ENCODE measurements around the gene RNF113B.

The RNF113B gene

DNA sequence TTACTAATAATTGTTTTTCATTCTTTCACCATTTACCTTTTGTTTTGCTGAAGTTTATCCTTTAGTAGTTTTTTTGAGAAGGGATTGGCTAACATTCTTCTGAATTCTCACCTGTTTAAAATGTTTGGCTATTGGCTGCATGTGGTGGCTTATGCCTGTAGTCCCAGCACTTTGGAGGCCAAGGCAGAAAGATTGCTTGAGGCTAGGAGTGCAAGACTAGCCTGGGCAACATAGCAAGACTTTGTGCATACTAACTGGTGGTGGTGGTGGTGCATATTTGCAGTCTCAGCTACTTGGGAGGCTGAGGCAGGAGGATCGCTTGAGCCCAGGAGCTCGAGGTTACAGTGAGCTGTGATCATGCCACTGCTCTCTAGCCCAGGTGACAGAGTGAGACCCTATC lies 27.5 kb upstream of the RNF113B start:
- Histone ChIP-seq H3K27me3 (ENCODE audit: control insufficient read depth, insufficient read depth, low read length) (no peaks in the 10 kb centered on the region), H3K9ac (ENCODE audit: low read depth, low read length) (no peak overlapping the region), H3K36me3 (ENCODE audit: control insufficient read depth, insufficient read depth, low read length) (no peaks in the 10 kb centered on the region), H3K27ac (ENCODE audit: low read depth, low read length) (no peak overlapping the region), H3K4me3 (ENCODE audit: low read depth, low read length) (no peak overlapping the region), H3K4me1 (ENCODE audit: control insufficient read depth, insufficient read depth, low read length) (peaks cover 39% of the 10 kb centered on the region), H3K9me3 (ENCODE audit: control insufficient read depth, insufficient read depth, low read length) (no peaks in the 10 kb centered on the region)

DNA sequence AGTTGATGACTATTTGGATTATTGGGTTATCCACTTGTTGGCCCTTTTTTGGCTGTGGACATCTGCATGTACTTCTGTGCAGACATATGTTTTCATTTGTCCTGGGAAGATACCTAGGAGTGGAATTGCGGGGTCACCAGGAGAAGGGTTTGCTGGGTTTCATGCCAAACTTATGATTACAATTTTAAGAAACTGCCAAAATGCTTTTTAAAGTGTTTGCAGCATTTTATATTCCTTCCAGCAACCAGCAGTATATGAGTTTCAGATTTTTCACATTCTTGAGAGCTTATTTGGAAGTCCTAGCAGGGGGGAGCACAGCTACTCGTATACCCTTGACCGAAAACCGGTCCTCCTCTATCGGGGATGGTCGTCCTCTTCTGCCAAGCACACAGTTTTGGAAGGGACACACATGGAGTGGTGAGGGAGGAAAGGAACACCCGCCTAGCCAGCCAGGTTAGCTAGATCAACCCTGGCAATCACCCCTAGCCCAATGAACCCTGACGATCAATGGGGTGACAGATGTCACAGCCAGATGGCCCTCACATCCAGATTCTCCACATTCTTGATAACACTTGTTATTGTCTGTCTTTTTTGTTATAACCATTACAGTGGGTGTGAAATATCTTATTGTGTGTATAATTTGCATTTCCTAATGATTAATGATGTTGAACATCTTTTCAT lies 26.7 kb upstream of the RNF113B start:
- no peaks in the 10 kb centered on the region for H3K36me3 ChIP-seq (ENCODE audit: control insufficient read depth, insufficient read depth, low read length)
- H3K9ac ChIP-seq (ENCODE audit: low read depth, low read length), result no peak overlapping the region
- no peaks in the 10 kb centered on the region for H3K27me3 ChIP-seq (ENCODE audit: control insufficient read depth, insufficient read depth, low read length)
- no peaks in the 10 kb centered on the region for H3K9me3 ChIP-seq (ENCODE audit: control insufficient read depth, insufficient read depth, low read length)
- H3K4me1 ChIP-seq (ENCODE audit: control insufficient read depth, insufficient read depth, low read length), result peaks cover 47% of the 10 kb centered on the region
- no peak overlapping the region for H3K4me3 ChIP-seq (ENCODE audit: low read depth, low read length)
- H3K27ac ChIP-seq (ENCODE audit: low read depth, low read length), result no peak overlapping the region

DNA sequence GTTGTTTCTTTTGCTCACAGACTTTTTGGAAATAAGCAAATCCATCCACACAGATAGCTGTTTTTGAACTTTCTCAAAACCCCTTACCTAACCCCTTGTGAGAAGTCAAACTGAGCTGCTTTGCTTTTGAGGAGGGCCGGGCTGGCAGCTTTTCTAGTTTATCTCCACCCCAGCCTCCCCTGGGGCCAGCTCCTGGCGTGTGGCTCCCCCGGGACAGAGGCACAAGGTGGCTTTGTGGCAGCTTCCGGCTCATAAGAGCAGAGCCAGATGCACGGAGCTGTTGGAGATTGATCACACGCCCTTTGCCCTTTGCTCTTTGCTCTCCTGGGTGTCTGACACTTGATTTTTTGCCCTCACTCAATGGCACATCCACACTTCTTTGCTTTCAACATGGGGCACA lies 24.9 kb upstream of the RNF113B start:
- Histone ChIP-seq H3K27ac (ENCODE audit: low read depth, low read length) (peak overlapping the region; percentile 22), H3K36me3 (ENCODE audit: control insufficient read depth, insufficient read depth, low read length) (no peaks in the 10 kb centered on the region), H3K4me3 (ENCODE audit: low read depth, low read length) (no peak overlapping the region), H3K27me3 (ENCODE audit: control insufficient read depth, insufficient read depth, low read length) (no peaks in the 10 kb centered on the region), H3K9ac (ENCODE audit: low read depth, low read length) (no peak overlapping the region), H3K4me1 (ENCODE audit: control insufficient read depth, insufficient read depth, low read length) (peaks cover 40% of the 10 kb centered on the region), H3K9me3 (ENCODE audit: control insufficient read depth, insufficient read depth, low read length) (no peaks in the 10 kb centered on the region)

DNA sequence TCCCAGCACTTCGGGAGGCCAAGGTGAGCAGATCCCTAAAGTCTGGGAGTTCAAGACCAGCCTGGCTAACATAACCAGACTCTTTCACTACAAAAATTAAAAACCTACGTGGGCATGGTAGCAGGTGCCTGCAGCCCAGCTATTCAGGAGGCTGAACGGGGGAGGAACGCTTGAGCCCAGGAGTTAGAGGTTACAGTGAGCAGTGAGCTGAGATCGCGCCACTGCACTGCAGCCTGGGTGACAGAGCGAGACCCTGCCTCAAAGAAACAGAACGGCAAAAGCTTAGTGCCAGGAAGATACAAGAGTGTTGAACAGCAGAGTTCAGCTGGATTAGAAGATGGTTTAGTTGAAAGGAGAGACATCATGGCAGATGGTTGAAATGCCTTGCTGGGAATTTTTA lies 24.1 kb upstream of the RNF113B start:
- H3K36me3 ChIP-seq (ENCODE audit: control insufficient read depth, insufficient read depth, low read length), result no peaks in the 10 kb centered on the region
- H3K9ac ChIP-seq (ENCODE audit: low read depth, low read length), result no peak overlapping the region
- no peaks in the 10 kb centered on the region for H3K27me3 ChIP-seq (ENCODE audit: control insufficient read depth, insufficient read depth, low read length)
- peaks cover 37% of the 10 kb centered on the region for H3K4me1 ChIP-seq (ENCODE audit: control insufficient read depth, insufficient read depth, low read length)
- peak overlapping the region; percentile 58; the same call in 1 of the 2 replicates for H3K4me3 ChIP-seq (ENCODE audit: low read depth, low read length)
- H3K27ac ChIP-seq (ENCODE audit: low read depth, low read length), result peak overlapping the region; percentile 84
- no peaks in the 10 kb centered on the region for H3K9me3 ChIP-seq (ENCODE audit: control insufficient read depth, insufficient read depth, low read length)

DNA sequence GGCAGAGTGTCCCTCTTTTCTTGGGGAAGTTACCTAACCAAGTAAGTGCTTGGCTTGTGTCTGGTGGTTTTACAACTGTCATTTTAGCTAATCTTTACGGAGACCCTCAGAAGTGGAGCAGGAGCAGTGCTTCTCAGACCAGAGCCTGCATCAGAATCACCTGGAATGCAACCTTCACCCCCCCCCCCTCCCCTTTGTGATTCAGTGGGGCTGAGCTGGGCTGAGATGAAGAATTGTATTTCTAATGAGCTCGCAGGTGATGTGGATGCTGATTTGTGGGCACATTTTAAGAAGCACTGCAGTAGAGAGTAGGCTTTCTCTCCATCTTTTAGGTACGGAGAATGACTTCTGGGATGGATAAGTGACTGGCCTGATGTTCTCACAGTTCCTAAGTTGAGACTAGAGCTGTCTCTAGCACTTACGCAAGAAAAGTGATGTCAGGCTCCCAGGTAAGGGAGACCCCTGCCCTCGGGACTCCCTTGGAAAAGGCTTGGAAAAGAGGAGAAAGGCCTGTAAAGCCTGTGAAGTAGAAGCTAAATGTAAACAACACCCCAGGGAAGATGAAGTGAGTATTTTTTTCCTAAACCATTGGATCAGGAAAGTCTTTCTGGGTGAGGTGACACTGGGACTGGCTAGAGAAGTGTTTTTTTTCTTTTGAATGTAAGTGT lies 23.3 kb upstream of the RNF113B start:
- H3K9ac ChIP-seq (ENCODE audit: low read depth, low read length), result peak overlapping the region; percentile 39; the same call in 1 of the 2 replicates
- no peaks in the 10 kb centered on the region for H3K9me3 ChIP-seq (ENCODE audit: control insufficient read depth, insufficient read depth, low read length)
- peaks cover 37% of the 10 kb centered on the region for H3K4me1 ChIP-seq (ENCODE audit: control insufficient read depth, insufficient read depth, low read length)
- peak overlapping the region; percentile 84 for H3K27ac ChIP-seq (ENCODE audit: low read depth, low read length)
- H3K27me3 ChIP-seq (ENCODE audit: control insufficient read depth, insufficient read depth, low read length), result no peaks in the 10 kb centered on the region
- H3K36me3 ChIP-seq (ENCODE audit: control insufficient read depth, insufficient read depth, low read length), result no peaks in the 10 kb centered on the region
- peak overlapping the region; percentile 58 for H3K4me3 ChIP-seq (ENCODE audit: low read depth, low read length)

DNA sequence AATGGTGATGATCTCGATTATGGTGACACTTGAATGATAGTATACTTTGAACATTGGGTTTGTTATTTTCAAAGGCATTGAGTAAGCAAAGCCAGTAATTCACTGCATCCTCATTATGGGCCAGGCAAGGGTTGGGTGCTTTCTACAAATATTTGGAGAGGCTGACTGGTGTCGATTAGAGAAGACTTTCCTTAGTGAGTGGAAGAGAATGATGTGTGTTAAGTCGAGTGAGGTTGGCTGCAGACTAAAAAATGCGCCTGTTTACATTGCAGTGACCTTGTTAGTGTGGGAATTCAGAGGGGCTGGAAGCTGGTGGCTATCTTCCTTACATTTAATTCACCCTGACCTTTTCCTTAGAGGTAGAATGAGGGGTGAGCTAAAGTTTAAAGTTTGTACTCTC lies 22.4 kb upstream of the RNF113B start:
- no peak overlapping the region; the same call in 1 of the 2 replicates for H3K4me3 ChIP-seq (ENCODE audit: low read depth, low read length)
- H3K9me3 ChIP-seq (ENCODE audit: control insufficient read depth, insufficient read depth, low read length), result no peaks in the 10 kb centered on the region
- H3K27ac ChIP-seq (ENCODE audit: low read depth, low read length), result peak overlapping the region; percentile 84
- H3K27me3 ChIP-seq (ENCODE audit: control insufficient read depth, insufficient read depth, low read length), result no peaks in the 10 kb centered on the region
- no peak overlapping the region for H3K9ac ChIP-seq (ENCODE audit: low read depth, low read length)
- H3K36me3 ChIP-seq (ENCODE audit: control insufficient read depth, insufficient read depth, low read length), result no peaks in the 10 kb centered on the region
- H3K4me1 ChIP-seq (ENCODE audit: control insufficient read depth, insufficient read depth, low read length), result peaks cover 45% of the 10 kb centered on the region

DNA sequence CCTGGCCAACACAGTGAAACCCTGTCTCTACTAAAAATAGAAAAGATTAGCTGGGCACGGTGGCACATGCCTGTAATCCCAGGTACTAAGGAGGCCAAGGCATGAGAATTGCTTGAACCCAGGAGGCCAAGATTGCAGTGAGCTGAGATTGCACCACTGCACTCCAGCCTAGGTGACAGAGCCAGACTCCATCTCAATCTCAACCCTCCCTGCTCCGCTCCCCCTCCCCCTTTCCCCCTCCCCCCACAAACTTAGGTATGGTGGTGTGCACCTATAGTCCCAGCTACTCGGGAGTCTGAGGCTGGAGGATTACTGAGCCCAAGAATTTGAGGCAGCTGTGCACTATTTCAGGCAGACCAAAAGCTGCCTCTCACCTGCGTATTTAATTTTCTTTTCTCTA lies 21.6 kb upstream of the RNF113B start:
- Histone ChIP-seq H3K27me3 (ENCODE audit: control insufficient read depth, insufficient read depth, low read length) (no peaks in the 10 kb centered on the region), H3K4me1 (ENCODE audit: control insufficient read depth, insufficient read depth, low read length) (peaks cover 47% of the 10 kb centered on the region), H3K36me3 (ENCODE audit: control insufficient read depth, insufficient read depth, low read length) (no peaks in the 10 kb centered on the region), H3K9me3 (ENCODE audit: control insufficient read depth, insufficient read depth, low read length) (no peaks in the 10 kb centered on the region), H3K9ac (ENCODE audit: low read depth, low read length) (no peak overlapping the region), H3K4me3 (ENCODE audit: low read depth, low read length) (no peak overlapping the region), H3K27ac (ENCODE audit: low read depth, low read length) (peak overlapping the region; percentile 84)

DNA sequence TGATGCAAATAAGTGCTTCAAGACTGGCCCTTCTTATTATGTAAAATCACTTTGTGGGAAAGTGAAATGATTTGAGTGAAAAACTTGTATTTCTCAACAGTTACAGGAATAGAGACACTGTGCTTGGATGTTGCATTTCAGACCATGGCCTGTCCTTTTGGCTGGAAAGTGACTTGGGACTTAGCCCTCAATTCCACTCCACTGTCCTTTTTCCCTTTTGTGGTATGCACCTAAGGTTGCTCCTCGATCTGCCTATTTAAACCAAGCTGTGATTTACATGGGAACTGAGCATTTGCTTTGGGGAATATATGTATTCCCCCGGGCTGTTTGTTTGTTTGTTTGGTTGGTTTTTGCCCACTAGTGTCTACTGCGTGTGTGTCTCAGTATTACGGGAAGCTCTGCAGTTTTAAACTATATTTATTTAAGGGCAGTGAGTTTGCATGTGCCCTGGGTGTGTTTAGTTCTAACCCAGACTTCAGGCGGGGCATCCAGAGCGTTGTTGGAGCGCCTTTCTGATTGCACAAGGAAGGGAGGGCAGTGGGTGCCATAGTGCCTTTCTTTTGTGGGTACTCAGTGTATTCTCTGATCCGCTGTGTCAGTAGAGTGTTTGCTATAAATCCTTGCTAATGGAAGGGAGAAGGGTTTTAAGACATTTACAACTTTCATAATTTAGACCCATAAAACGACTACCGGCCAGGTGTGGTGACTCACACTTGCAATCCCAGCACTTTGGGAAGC lies 18.2 kb upstream of the RNF113B start:
- H3K9ac ChIP-seq (ENCODE audit: low read depth, low read length), result no peak overlapping the region
- H3K27ac ChIP-seq (ENCODE audit: low read depth, low read length), result no peak overlapping the region
- H3K36me3 ChIP-seq (ENCODE audit: control insufficient read depth, insufficient read depth, low read length), result no peaks in the 10 kb centered on the region
- peaks cover 27% of the 10 kb centered on the region for H3K4me1 ChIP-seq (ENCODE audit: control insufficient read depth, insufficient read depth, low read length)
- no peaks in the 10 kb centered on the region for H3K27me3 ChIP-seq (ENCODE audit: control insufficient read depth, insufficient read depth, low read length)
- H3K4me3 ChIP-seq (ENCODE audit: low read depth, low read length), result no peak overlapping the region
- no peaks in the 10 kb centered on the region for H3K9me3 ChIP-seq (ENCODE audit: control insufficient read depth, insufficient read depth, low read length)

DNA sequence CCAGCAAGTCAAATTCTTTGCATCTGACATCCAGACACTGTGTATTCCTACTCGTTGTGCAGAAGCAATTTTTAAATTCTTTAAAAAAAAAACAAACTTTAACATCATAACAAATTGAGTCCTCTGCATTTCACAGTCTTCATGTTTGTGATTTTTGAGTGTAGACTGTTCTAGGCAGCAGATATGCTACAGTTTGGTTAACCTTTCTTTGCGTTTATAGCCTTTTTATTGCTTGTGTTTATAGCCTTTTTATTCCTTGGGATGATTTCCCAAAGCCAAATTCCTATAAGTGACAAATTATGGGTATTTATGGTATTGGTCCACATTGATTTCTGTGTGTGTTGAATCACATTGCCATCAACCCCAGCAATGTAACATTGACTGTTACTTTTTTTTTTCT lies 14.9 kb upstream of the RNF113B start:
- no peaks in the 10 kb centered on the region for H3K27me3 ChIP-seq (ENCODE audit: control insufficient read depth, insufficient read depth, low read length)
- no peak overlapping the region for H3K4me3 ChIP-seq (ENCODE audit: low read depth, low read length)
- no peak overlapping the region for H3K27ac ChIP-seq (ENCODE audit: low read depth, low read length)
- H3K9me3 ChIP-seq (ENCODE audit: control insufficient read depth, insufficient read depth, low read length), result no peaks in the 10 kb centered on the region
- no peak overlapping the region for H3K9ac ChIP-seq (ENCODE audit: low read depth, low read length)
- H3K36me3 ChIP-seq (ENCODE audit: control insufficient read depth, insufficient read depth, low read length), result no peaks in the 10 kb centered on the region
- H3K4me1 ChIP-seq (ENCODE audit: control insufficient read depth, insufficient read depth, low read length), result peaks cover 29% of the 10 kb centered on the region; the same call in 1 of the 2 replicates

DNA sequence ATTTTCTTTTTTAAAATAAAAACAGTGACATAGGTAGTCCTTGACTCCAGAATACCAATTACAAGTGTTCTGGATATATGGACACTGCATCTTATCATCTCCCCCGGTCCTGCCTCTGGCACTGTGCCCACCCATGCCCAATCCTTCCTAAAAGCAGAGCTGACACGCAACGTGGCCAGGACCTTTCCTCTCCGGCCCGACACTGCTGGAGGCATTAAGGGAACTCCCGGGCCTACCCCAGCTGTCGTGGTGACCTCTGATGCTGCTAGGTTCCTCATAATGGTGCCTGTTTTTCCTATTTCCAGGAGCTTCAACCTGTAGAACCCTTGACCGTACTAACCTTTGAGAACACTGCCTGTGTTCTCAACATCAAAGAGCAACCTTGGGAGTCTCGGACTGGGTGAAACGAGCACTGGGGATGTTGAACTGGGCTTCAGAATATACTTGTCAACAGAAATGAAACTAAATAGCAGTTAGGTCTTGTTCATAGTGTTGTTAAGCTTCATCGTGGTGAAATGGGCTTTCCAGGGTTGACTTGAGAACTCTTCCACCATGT lies 13.9 kb upstream of the RNF113B start:
- no peak overlapping the region for H3K27ac ChIP-seq (ENCODE audit: low read depth, low read length)
- peaks cover 29% of the 10 kb centered on the region; the same call in 1 of the 2 replicates for H3K4me1 ChIP-seq (ENCODE audit: control insufficient read depth, insufficient read depth, low read length)
- no peaks in the 10 kb centered on the region for H3K36me3 ChIP-seq (ENCODE audit: control insufficient read depth, insufficient read depth, low read length)
- H3K9me3 ChIP-seq (ENCODE audit: control insufficient read depth, insufficient read depth, low read length), result no peaks in the 10 kb centered on the region
- no peak overlapping the region for H3K9ac ChIP-seq (ENCODE audit: low read depth, low read length)
- no peaks in the 10 kb centered on the region for H3K27me3 ChIP-seq (ENCODE audit: control insufficient read depth, insufficient read depth, low read length)
- no peak overlapping the region for H3K4me3 ChIP-seq (ENCODE audit: low read depth, low read length)

Data from HUES48 (cell line).